ENCODE data around the gene DNMBP. TPM values are rescaled to one million over a fixed set of nuclear protein-coding genes. Genes with fewer than 3 reads are reported as not detected.
"Not testable (repeated sequence)": the region's sequence is repeated elsewhere in the genome, so short reads cannot be mapped to it uniquely, and the experiment has no call there.

Gene DNMBP
- total and polyA plus RNA-seq, 11 donors = 3.9 to 11.5 (median 6.6) TPM

GRCh38 chr10:99958302-99958701 lies 51.4 kb downstream of the DNMBP start:
- Histone ChIP-seq H3K9me3 (no peaks in the 10 kb centered on the region), H3K4me1 (peaks cover 0 to 16% (median 0%) of the 10 kb centered on the region in 12 donors), H3K36me3 (peaks cover 0 to 36% (median 24%) of the 10 kb centered on the region in 9 donors), H3K27ac (peak overlapping the region in 1 of 12 donors; percentile 10), H3K27me3 (no peaks in the 10 kb centered on the region), H3K4me3 (no peak overlapping the region)
- no peak for DNase-seq
- WGBS, 4 donors = 46 to 65% (median 55%) methylated on average over 2 of the region's 2 CpGs
- ATAC-seq = no peak
- no peak for TF ChIP-seq POLR2A (IDR thresholded peaks at IDR 0.05)
- TF ChIP-seq CTCF (IDR thresholded peaks at IDR 0.05) = no peak
- intact Hi-C loops (cut with DNase I) = no loop called here

- Histone ChIP-seq H3K36me3 (peaks cover 0 to 71% (median 28%) of the 10 kb centered on the region in 9 donors), H3K4me1 (peaks cover 0 to 21% (median 0%) of the 10 kb centered on the region in 12 donors), H3K9me3 (peaks cover 0 to 21% (median 0%) of the 10 kb centered on the region in 12 donors)
- H3K4me3 ChIP-seq; H3K27ac ChIP-seq; intact Hi-C loops (cut with DNase I); H3K27me3 ChIP-seq; DNase-seq: not testable (repeated sequence)
- ATAC-seq = peak in 2 of 4 donors; percentile 47 to 55
- WGBS, 4 donors = 49 to 66% (median 61%) methylated on average over 3 of the region's 3 CpGs
Measured at GRCh38 chr10:99953510-99953909, 56.2 kb downstream of the DNMBP start.

GRCh38 chr10:99952799-99953198 lies 56.9 kb downstream of the DNMBP start:
- DNase-seq (no peak), ATAC-seq (no peak)
- WGBS, 4 donors = 71 to 79% (median 73%) methylated on average over 2 of the region's 2 CpGs
- peaks cover 0 to 71% (median 28%) of the 10 kb centered on the region in 9 donors for H3K36me3 ChIP-seq
- intact Hi-C loops (cut with DNase I) = no loop called here
- H3K27me3 ChIP-seq = no peaks in the 10 kb centered on the region
- H3K4me3 ChIP-seq = no peak overlapping the region
- H3K27ac ChIP-seq = no peak overlapping the region
- peaks cover 0 to 21% (median 0%) of the 10 kb centered on the region in 12 donors for H3K9me3 ChIP-seq
- TF ChIP-seq CTCF (IDR thresholded peaks at IDR 0.05) (no peak), POLR2A (IDR thresholded peaks at IDR 0.05) (no peak)
- H3K4me1 ChIP-seq = peaks cover 0 to 14% (median 0%) of the 10 kb centered on the region in 12 donors

- H3K27ac ChIP-seq; H3K4me3 ChIP-seq; H3K27me3 ChIP-seq; intact Hi-C loops (cut with DNase I); ATAC-seq; DNase-seq: not testable (repeated sequence)
- H3K9me3 ChIP-seq = peaks cover 0 to 12% (median 0%) of the 10 kb centered on the region in 12 donors
- 91 to 96% (median 93%) methylated on average over 2 of the region's 2 CpGs for WGBS, 4 donors
- peaks cover 0 to 12% (median 2%) of the 10 kb centered on the region in 9 donors for H3K36me3 ChIP-seq
- H3K4me1 ChIP-seq = peaks cover 0 to 39% (median 18%) of the 10 kb centered on the region in 12 donors
Measured at GRCh38 chr10:99946051-99946450, 63.7 kb downstream of the DNMBP start.

- 39 to 51% (median 45%) methylated on average over 4 of the region's 4 CpGs for WGBS, 4 donors
- Histone ChIP-seq H3K27ac (peak overlapping the region in 4 of 12 donors; percentile 15 to 48 (median 45)), H3K4me3 (no peak overlapping the region), H3K27me3 (no peaks in the 10 kb centered on the region), H3K4me1 (peaks cover 0 to 39% (median 18%) of the 10 kb centered on the region in 12 donors), H3K9me3 (peaks cover 0 to 4% (median 0%) of the 10 kb centered on the region in 12 donors), H3K36me3 (peaks cover 0 to 5% (median 0%) of the 10 kb centered on the region in 9 donors)
- intact Hi-C loops (cut with DNase I) = no loop called here
- peak in 2 of 5 donors; percentile 35 to 54 for DNase-seq
- ATAC-seq = peak; percentile 87 to 98 (median 95)
- TF ChIP-seq CTCF (IDR thresholded peaks at IDR 0.05) (no peak), POLR2A (IDR thresholded peaks at IDR 0.05) (no peak)
Measured at GRCh38 chr10:99945263-99945662, 64.5 kb downstream of the DNMBP start.
